Measurements from ENCODE around the gene KRTAP2-2. TPM values are rescaled to one million over a fixed set of nuclear protein-coding genes. Genes with fewer than 3 reads are reported as not detected.
A peak's percentile ranks its signal among the peaks of the same experiment; 100 is the strongest.
"Not testable (repeated sequence)": the region's sequence is repeated elsewhere in the genome, so short reads cannot be mapped to it uniquely, and the experiment has no call there.

KRTAP2-2 gene, protein sequence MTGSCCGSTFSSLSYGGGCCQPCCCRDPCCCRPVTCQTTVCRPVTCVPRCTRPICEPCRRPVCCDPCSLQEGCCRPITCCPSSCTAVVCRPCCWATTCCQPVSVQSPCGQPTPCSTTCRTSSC
- not detected for total RNA-seq
- long read RNA-seq: 0 reads

DNA sequence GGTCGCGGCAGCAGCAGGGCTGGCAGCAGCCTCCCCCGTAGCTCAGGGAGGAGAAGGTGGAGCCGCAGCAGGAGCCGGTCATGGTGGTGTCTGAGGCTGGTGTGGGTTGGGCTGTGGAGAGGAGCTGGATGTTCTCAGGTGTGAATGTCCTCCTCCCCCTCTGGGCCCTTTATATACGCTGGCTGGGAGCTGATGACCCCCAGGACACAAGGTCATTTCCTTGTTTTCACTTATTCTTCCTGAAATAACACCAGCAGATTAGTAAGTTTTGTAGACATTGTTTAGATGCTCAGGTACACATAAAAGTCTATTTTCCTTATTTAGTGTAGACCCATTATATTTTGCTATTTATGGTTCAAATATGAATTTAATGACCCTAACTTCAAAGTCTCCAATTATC is at the start of gene KRTAP2-2:
KRTAP2-2 (minus strand) TSS at position 101 of the 400 bp plus-strand sequence; CDS start at position 82, 19 bp downstream.
- intact Hi-C loops (cut with DNase I); ATAC-seq (ENCODE audit: poor library complexity); DNase-seq: not testable (repeated sequence)

DNA sequence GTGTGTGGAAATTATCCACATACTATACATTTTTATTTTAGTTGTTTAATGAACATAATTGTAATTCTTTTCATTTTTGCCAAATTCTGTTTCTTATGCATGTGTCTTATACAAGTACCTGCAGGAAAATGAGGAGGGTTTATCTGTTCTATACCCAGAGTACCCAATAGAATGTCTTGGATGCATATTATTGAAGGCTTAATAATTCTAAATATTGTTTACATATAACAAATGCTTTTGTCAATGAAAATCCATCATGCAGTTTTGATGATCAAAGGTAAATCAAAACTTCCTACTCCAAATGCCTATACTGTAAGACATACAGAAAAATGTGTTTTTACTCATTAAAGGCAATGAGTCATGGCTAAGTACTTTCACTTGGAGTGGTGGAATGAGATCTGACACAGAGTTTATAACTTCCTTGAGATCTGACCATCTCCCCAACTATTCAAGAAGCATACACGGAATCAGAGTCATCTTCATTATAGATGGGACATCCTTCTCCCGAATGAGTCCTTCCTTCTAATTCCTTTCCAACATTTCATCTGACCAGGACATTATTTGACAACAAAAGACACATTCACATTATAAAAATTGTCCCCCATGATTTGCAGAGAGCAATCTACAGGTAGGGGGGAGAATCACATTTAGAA is 49.5 kb upstream of the KRTAP2-2 start:
- ATAC-seq (ENCODE audit: poor library complexity); intact Hi-C loops (cut with DNase I): not testable (repeated sequence)

DNA sequence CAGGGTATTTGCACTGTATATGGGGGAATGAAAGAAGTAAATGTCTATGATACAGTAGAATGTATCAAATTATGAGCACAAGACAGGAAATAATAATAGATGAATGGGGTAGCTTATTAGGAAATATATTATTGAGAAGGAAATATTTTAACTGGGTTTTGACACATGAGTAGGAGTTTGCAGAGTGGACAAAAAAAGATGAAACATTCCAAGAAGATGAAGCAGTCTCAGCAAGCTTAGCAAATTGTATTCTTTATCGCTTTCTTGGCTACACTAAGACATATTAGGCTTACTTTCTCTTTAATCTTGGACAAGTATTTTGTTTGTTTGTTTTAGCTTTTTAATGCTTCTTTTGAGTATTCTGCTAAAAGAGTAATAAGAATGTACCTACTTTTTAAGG is 48.9 kb upstream of the KRTAP2-2 start:
- no peak for DNase-seq
- ATAC-seq (ENCODE audit: poor library complexity): no peak
- intact Hi-C loops (cut with DNase I): no loop called here

More for the DNA sequence above, 49.5 kb upstream of the KRTAP2-2 start:
- not testable (repeated sequence) for DNase-seq

DNA sequence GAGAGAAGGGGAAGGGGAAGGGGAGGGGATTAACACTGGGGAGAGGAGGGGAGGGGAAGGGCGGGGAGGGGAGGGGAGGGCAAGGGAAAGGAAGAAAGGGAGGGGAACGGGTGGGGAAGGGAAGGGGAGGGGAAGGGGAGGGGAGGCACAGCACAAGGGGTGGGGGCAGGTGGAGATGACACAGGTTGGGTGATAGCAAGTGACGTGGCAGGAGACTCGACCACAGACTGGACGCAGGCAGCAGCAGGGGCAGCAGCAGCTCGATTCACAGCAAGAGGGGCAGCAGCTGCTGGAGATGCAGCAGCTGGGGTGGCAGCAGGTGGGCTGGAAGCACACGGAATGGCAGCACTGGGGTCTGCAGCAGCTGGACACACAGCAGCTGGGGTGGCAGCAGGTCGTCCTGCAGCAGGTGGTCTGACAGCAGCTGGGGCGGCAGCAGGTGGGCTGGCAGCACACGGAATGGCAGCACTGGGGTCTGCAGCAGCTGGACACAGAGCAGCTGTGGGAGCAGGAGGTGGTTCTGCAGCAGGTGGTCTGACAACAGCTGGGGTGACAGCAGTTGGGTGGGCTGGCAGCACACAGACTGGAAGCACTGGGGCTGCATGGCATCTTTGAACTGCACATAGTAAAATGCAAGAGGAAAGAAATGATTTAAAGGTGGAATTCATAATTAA is 46.7 kb upstream of the KRTAP2-2 start, which contains the start of gene KRTAP4-16:
KRTAP4-16 (minus strand) TSS at position 624 of the 674 bp plus-strand sequence; CDS start at position 624, 0 bp downstream.
- intact Hi-C loops (cut with DNase I): no loop called here
- no peak for ATAC-seq (ENCODE audit: poor library complexity)

DNA sequence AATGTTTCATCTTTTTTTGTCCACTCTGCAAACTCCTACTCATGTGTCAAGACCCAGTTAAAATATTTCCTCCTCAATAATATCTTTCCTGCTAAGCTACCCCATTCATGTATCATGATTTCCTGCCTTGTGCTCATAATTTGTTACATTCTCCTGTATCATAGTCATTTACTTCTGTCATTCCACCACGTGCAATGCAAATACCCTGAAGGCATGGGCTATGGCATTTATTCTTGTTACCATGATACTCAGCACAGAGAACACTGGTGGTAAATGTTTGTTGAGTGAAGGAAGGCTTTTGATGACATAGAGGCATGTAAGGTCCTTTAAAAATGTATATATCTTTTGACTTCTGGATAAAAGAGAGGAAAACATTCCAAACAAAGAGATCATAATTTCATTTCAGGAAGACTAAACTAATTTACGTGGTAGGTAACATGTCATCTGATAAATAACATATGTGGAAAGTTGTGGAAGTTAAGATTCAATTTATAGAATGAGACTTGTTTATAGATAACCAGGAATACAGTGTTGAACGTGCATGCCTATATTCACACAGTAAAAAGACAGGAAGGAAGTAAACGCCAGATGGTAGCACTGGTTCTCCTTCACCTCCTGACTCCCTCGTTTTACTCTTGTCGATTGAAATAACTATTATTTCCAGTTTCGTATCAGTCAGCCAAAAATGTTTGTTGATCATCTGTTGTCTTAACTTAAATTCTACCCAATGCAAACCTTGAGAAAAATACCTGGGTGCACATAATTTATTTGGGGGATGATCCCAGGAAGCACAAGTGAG is 44.9 kb upstream of the KRTAP2-2 start:
- ATAC-seq (ENCODE audit: poor library complexity); DNase-seq; intact Hi-C loops (cut with DNase I): not testable (repeated sequence)

More for the DNA sequence above, 46.7 kb upstream of the KRTAP2-2 start, which contains the start of gene KRTAP4-16:
- DNase-seq: no peak

DNA sequence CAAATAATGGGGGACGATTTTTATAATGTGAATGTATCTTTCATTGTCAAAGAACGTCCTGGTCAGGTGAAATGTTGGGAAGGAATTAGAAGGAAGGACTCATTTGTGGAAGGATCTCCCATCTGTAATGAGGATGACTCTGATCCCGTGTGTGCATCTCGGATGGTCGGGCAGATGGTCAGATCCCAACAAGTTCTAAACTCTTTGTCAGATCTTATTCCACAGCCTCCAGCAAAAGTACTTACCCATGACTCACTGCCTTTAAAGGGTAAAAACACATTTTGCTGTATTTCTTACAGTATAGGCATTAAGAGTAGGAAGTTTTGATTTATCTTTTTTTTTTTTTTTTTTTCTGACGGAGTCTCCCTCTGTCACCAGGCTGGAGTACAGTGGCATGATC is 43.5 kb upstream of the KRTAP2-2 start:
- intact Hi-C loops (cut with DNase I): no loop called here
- DNase-seq (no peak), ATAC-seq (ENCODE audit: poor library complexity) (no peak)

DNA sequence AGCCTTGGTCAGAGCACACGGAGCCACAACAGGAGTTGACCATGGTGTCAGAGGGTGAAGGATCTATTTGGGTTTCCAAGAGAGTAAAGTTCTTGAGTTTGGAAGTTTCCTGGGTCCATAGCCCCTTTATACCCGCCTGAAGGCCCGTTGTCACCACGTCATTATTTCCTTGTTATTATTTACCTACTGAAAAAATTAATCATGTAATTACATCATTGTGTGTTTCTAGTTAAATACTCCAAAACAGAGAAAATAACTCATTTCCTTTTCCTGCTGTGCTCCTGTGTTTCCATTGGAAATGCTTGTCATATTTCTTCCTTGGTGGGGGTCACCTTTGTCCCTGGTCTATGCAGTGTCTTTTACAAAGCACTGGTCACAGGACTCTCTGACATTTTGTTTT is 43.0 kb upstream of the KRTAP2-2 start, which contains the start of gene KRTAP4-8:
KRTAP4-8 (minus strand) TSS at position 101 of the 400 bp plus-strand sequence; CDS start at position 43, 58 bp downstream.
- intact Hi-C loops (cut with DNase I): no loop called here

DNA sequence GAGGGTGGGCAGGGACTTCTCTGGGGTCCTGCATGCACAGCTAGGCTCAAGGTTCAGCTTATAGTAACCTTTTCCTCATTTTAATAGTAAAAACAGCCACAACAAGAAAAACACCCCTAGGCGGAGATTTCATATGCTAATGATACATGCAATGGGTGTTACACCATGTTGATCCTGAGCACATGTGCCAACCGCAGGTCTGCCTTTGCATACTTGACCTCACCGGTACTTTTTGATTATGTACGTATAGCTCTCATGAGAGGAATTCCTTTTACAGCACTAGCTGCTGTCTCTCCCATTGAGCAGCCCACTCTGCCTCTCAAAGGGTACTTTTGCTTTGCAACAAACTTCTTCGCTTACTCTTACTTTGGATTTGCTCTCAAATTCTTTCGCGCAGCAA is 41.0 kb upstream of the KRTAP2-2 start:
- ATAC-seq (ENCODE audit: poor library complexity) (no peak), DNase-seq (no peak)
- intact Hi-C loops (cut with DNase I): no loop called here

More for the DNA sequence above, 43.0 kb upstream of the KRTAP2-2 start, which contains the start of gene KRTAP4-8:
- ATAC-seq (ENCODE audit: poor library complexity) (no peak), DNase-seq (no peak)

DNA sequence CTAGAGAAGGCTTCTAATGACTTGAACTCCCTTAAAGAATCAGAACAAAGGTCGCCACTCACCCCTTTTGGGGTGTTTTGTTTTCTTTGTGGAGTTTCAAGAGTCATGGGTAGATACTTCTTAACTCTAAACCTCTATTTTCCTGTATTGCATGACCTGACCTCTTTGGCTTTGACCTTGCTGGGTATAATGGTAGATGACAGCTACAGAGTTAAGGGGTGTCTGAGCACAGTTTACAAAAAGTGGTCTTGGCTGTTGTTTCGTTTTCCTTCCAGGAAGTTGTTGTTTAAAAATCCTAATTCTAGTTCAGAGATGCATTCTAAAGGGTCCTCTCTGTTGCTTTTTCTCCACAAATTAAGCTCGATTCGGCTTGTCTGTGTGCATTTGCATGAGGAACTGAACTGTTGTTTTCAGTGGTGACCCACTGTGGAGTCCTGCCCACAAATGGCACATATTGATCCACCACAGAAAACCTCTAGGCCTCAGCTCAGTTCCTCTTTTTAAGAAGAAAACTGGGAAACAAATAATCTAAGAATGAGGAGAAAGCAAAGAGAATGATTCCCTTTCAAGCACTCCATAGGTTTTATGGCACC is 33.8 kb upstream of the KRTAP2-2 start:
- intact Hi-C loops (cut with DNase I); DNase-seq; ATAC-seq (ENCODE audit: poor library complexity): not testable (repeated sequence)

DNA sequence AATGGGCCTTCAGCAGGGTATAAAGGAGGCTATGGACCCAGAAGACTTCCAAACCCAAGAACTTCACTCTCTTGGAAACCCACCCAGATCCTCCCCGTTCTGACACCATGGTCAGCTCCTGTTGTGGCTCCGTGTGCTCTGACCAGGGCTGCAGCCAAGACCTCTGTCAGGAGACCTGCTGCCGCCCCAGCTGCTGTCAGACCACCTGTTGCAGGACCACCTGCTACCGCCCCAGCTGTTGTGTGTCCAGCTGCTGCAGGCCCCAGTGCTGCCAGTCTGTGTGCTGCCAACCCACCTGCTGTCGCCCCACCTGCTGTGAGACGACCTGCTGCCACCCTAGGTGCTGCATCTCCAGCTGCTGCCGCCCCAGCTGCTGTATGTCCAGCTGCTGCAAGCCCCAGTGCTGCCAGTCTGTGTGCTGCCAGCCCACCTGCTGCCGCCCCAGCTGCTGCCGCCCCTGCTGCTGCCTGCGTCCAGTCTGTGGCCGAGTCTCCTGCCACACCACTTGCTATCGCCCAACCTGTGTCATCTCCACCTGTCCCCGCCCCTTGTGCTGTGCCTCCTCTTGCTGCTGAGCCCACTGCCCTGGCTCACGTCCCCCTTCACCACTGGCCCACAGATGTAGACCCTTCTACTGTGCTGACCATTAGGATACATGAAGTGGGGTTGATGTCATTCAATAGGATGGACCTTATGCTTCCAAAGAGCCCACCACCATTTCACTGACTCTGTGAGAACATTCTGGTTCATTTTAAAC is 29.2 kb upstream of the KRTAP2-2 start, which contains the start of gene KRTAP4-7:
KRTAP4-7 (plus strand) TSS at position 51 of the 757 bp plus-strand sequence; CDS start at position 108, 57 bp downstream.
- intact Hi-C loops (cut with DNase I); ATAC-seq (ENCODE audit: poor library complexity); DNase-seq: not testable (repeated sequence)

DNA sequence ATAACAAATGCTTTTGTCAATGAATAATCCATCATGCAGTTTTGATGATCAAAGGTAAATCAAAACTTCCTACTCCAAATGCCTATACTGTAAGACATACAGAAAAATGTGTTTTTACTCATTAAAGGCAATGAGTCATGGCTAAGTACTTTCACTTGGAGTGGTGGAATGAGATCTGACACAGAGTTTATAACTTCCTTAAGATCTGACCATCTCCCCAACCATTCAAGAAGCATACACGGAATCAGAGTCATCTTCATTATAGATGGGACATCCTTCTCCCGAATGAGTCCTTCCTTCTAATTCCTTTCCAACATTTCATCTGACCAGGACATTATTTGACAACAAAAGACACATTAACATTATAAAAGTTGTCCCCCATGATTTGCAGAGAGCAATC is 28.4 kb upstream of the KRTAP2-2 start:
- intact Hi-C loops (cut with DNase I); ATAC-seq (ENCODE audit: poor library complexity); DNase-seq: not testable (repeated sequence)

DNA sequence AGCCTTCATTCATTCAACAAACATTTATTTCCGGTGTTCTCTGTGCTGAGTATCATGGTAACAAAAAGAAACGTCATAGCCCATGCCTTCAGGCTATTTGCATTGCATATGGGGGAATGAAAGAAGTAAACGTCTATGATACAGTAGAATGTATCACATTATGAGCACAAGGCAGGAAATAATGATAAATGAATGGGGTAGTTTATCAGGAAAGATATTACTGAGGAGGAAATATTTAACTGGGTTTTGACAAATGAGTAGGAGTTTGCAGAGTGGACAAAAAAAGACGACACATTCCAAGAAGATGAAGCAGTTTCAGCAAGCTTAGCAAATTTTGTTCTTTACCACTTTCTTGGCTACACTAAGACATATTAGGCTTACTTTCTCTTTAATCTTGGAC is 27.6 kb upstream of the KRTAP2-2 start:
- DNase-seq: no peak
- intact Hi-C loops (cut with DNase I): no loop called here
- no peak for ATAC-seq (ENCODE audit: poor library complexity)

DNA sequence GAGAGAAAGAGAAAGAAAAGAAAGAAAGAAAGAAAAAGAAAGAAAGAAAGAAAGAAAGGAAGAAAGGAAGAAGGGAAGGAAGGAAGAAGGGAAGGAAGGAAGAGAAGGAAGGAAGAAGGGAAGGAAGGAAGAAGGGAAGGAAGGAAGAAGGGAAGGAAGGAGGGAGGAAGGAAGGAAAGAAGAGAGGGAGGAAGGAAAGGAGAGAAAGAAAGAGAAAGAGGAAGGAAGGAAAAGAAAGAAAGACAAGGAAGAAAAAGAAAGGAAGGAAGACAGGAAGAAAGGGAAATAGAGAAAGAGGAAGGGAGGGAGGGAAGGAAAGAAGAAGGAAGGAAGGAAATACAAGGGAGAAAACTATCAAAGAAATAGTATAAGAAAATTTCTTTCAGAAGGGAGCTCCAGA is 21.8 kb upstream of the KRTAP2-2 start:
- no peak for ATAC-seq (ENCODE audit: poor library complexity)
- DNase-seq: no peak
- intact Hi-C loops (cut with DNase I): no loop called here

DNA sequence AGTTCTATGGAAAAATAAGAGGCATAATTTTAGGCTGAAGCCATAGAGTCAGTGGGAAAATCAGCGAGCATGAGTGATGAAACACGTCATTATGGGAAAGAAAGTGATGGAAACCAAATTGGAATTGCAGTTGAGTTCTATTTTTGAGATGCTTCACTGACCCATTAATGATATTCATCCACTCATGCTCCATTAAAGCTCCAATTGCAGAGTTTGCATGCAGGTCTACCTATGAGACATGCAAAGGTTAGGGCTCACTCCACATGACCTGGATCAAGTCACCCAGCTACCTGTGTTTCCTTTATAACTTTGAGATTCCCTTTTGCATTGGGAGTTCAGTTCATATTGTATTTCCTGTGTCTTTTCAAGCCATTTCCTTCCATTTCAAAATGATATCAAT is 18.6 kb upstream of the KRTAP2-2 start:
- ATAC-seq (ENCODE audit: poor library complexity) (no peak), DNase-seq (no peak)
- intact Hi-C loops (cut with DNase I): no loop called here

DNA sequence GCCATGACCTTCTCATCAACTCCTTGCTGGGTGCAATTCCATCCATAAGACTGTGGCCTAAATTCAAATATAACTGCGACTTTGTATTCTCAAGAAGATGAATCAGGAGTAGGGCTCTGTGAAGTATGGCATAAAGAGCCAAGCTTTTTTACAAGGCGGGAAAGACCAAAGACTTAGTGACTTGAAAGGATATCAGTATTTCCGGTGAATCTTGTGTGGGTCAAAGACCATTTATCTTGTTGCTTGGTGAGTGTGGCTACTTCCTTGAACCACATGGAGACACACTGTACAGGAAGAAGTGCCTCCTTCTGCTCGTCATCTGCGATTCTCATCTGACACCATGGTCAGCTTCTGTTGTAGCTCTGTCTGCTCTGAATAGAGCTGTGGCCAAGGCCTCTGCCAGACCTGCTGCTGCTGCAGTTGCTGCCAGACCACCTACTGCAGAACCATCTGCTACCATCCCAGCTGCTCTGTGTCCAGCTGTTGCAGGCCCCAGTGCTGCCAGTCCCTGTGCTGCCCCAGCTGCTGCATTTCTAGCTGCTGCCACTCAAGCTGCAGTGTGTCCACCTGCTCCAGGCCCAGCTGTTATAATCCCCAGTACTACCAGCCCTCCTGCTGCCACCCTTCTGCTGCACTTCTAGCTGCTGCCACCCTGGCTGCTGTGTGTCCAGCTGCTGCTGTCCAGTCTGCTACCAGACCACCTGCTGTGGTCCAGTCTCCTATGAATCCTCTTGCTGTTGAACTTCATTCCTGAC is 16.8 kb upstream of the KRTAP2-2 start:
- ATAC-seq (ENCODE audit: poor library complexity): no peak
- intact Hi-C loops (cut with DNase I): no loop called here
- peak; percentile 31 for DNase-seq

DNA sequence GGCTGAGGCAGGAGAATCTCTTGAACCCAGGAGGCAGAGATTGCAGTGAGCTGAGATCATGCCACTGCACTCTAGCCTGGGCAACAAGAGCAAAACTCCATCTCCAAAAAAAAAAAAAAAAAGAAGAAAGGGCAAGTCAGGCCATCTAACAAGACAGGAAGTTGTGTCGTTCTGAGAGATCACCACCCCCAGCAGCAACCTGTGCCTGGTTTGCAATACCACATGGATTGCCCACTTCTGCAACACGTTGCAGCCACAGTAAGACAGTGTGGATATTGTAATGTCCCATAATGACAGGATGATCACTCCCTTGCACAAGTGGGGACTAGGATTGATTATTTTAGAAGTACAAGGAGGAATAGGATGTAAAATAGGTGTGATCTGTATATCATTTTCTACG is 14.0 kb upstream of the KRTAP2-2 start:
- DNase-seq (no peak), ATAC-seq (ENCODE audit: poor library complexity) (no peak)
- intact Hi-C loops (cut with DNase I): no loop called here

DNA sequence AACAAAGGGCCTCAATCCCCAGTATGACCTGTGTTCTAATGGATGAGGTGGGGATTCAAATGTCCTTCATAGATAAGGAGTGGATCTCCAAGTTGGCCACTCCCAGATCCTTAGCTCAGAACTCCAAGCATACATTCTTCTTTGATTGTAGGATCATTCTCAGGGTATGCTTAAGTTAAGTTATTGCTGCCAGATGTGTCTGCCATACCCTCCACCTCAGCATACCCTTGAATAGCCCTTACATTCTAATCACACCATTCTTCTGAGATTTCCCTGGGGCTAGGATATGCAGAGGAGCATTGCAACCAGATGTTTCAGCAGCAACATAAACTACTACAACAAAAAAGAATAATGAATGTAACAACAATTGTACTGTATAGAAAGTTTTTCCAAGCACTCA is 12.3 kb upstream of the KRTAP2-2 start:
- intact Hi-C loops (cut with DNase I): no loop called here
- DNase-seq: no peak
- no peak for ATAC-seq (ENCODE audit: poor library complexity)
